GM21390 (cell line): ENCODE measurements around the gene VEZF1.

Experiments
- ATAC-seq: cut with Tn5 transposase; IDR thresholded peaks from one replicate; pipeline ENCODE4 v1.9.1; 2021; ENCODE audit not compliant: unreplicated experiment

The VEZF1 gene

GRCh38 chr17:57999010-57999495 is 11.0 kb upstream of the VEZF1 start:
- ATAC-seq = no peak

GRCh38 chr17:57997085-57997809 is 9.2 kb upstream of the VEZF1 start:
- ATAC-seq = no peak

GRCh38 chr17:57995076-57995956 is 7.3 kb upstream of the VEZF1 start:
- ATAC-seq = no peak

- ATAC-seq = no peak
Measured at GRCh38 chr17:57994436-57994835, 6.4 kb upstream of the VEZF1 start.

- ATAC-seq = no peak
Measured at GRCh38 chr17:57993471-57994365, 5.7 kb upstream of the VEZF1 start.

GRCh38 chr17:57991537-57991936 is 3.5 kb upstream of the VEZF1 start:
- ATAC-seq = no peak

- no peak for ATAC-seq
Measured at GRCh38 chr17:57990037-57990436, 2.0 kb upstream of the VEZF1 start.

GRCh38 chr17:57988301-57989250 is 522 bp upstream of the VEZF1 start:
- peak; percentile 75 for ATAC-seq

GRCh38 chr17:57986841-57987580 is 1.0 kb downstream of the VEZF1 start:
- ATAC-seq = peak; percentile 5

GRCh38 chr17:57985675-57985974 is 2.4 kb downstream of the VEZF1 start:
- no peak for ATAC-seq

- no peak for ATAC-seq
Measured at GRCh38 chr17:57984936-57985674, 2.9 kb downstream of the VEZF1 start.

- ATAC-seq = no peak
Measured at GRCh38 chr17:57984261-57984890, 3.7 kb downstream of the VEZF1 start.

GRCh38 chr17:57983446-57983845 is 4.6 kb downstream of the VEZF1 start:
- no peak for ATAC-seq

GRCh38 chr17:57982452-57983170 is 5.4 kb downstream of the VEZF1 start:
- no peak for ATAC-seq

GRCh38 chr17:57980522-57980921 is 7.5 kb downstream of the VEZF1 start:
- no peak for ATAC-seq

- ATAC-seq = no peak
Measured at GRCh38 chr17:57979076-57979475, 9.0 kb downstream of the VEZF1 start.

- ATAC-seq = no peak
Measured at GRCh38 chr17:57976594-57976993, 11.5 kb downstream of the VEZF1 start.

GRCh38 chr17:57975044-57975443 is 13.0 kb downstream of the VEZF1 start:
- ATAC-seq = no peak
